ENCODE results near the gene PI4KA.

Gene PI4KA

GRCh38 chr22:20862540-20862939 is 3.9 kb upstream of the PI4KA start:
- no peak overlapping the region for H3K4me3 ChIP-seq (replicated peaks in 1 of 2; ENCODE audit: low read depth in 2 of 2, low read length in 2 of 2)
- TF ChIP-seq CTCF (IDR thresholded peaks at IDR 0.05; ENCODE audit: low read depth, low read length) = no peak
- DNase-seq (ENCODE audit: low read depth in 2 of 2) = no peak

- TF ChIP-seq CTCF (IDR thresholded peaks at IDR 0.05; ENCODE audit: low read depth, low read length) = no peak
- DNase-seq (ENCODE audit: low read depth in 2 of 2) = no peak
- H3K4me3 ChIP-seq (replicated peaks in 1 of 2; ENCODE audit: low read depth in 2 of 2, low read length in 2 of 2) = peak overlapping the region; percentile 70 to 82
Observed at GRCh38 chr22:20859615-20860014, 1.0 kb upstream of the PI4KA start.

- H3K4me3 ChIP-seq (replicated peaks in 1 of 2; ENCODE audit: low read depth in 2 of 2, low read length in 2 of 2) = peak overlapping the region; percentile 81 to 82
- peak; percentile 76 to 90 for DNase-seq (ENCODE audit: low read depth in 2 of 2)
- no peak for TF ChIP-seq CTCF (IDR thresholded peaks at IDR 0.05; ENCODE audit: low read depth, low read length)
Observed at GRCh38 chr22:20857838-20858614, 585 bp downstream of the PI4KA start.

GRCh38 chr22:20857247-20857643 is 1.4 kb downstream of the PI4KA start:
- no peak for TF ChIP-seq CTCF (IDR thresholded peaks at IDR 0.05; ENCODE audit: low read depth, low read length)
- peak overlapping the region in 1 of 2 donors; percentile 82 for H3K4me3 ChIP-seq (replicated peaks in 1 of 2; ENCODE audit: low read depth in 2 of 2, low read length in 2 of 2)
- no peak for DNase-seq (ENCODE audit: low read depth in 2 of 2)

GRCh38 chr22:20853236-20853660 is 5.4 kb downstream of the PI4KA start:
- TF ChIP-seq CTCF (IDR thresholded peaks at IDR 0.05; ENCODE audit: low read depth, low read length) = no peak
- DNase-seq (ENCODE audit: low read depth in 2 of 2) = no peak
- H3K4me3 ChIP-seq (replicated peaks in 1 of 2; ENCODE audit: low read depth in 2 of 2, low read length in 2 of 2) = no peak overlapping the region

- peak in 1 of 2 donors; percentile 12 for DNase-seq (ENCODE audit: low read depth in 2 of 2)
- H3K4me3 ChIP-seq (replicated peaks in 1 of 2; ENCODE audit: low read depth in 2 of 2, low read length in 2 of 2) = no peak overlapping the region
- no peak for TF ChIP-seq CTCF (IDR thresholded peaks at IDR 0.05; ENCODE audit: low read depth, low read length)
Observed at GRCh38 chr22:20852503-20852902, 6.1 kb downstream of the PI4KA start.

All from cardiac fibroblast (primary cell).